Measurements from ENCODE around the gene PCDHA1.
"Not testable (repeated sequence)": the region's sequence is repeated elsewhere in the genome, so short reads cannot be mapped to it uniquely, and the experiment has no call there.

Gene PCDHA1

DNA sequence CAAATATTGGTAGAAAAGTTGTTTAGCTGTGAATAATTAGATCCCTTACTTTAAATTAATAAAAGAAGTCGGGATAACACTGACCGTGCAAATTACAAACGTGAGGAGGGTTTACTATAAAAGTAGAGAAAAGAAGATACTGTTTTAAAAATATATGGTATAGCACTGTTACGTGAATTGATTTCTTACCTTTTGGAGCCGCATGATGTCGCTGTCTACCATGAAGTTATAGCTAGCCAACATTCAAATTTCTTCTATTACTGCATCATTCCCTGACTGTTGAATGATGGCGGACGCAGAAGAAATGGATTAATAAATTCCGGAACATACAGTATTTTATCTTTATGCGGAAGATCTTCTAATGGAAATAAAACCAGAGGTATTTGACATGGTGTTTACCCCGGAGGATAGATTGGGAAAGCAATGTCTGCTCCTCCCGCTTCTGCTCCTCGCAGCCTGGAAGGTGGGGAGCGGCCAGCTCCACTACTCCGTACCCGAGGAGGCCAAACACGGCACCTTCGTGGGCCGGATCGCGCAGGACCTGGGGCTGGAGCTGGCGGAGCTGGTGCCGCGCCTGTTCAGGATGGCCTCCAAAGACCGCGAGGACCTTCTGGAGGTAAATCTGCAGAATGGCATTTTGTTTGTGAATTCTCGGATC lies 41.9 kb downstream of the PCDHA1 start, which contains the start of gene PCDHA6:
Gene PCDHA6, plus strand, starts transcription at position 257 of the 658 bp plus-strand sequence. Its CDS starts 132 bp downstream, at position 389.
- DNase-seq (ENCODE audit: low spot score) (no peak), ATAC-seq (ENCODE audit: low read depth) (no peak)
- H3K27me3 ChIP-seq (ENCODE audit: insufficient read depth, poor library complexity, severe bottlenecking) = peaks cover 72% of the 10 kb centered on the region
- H3K9me3 ChIP-seq (ENCODE audit: severe bottlenecking) = peaks cover 3% of the 10 kb centered on the region
- no peaks in the 10 kb centered on the region for H3K36me3 ChIP-seq (ENCODE audit: low read depth)
- no peak within 1 kb of the TSS for H3K27ac ChIP-seq (ENCODE audit: poor library complexity, severe bottlenecking)
- no peak within 1 kb of the TSS for H3K4me3 ChIP-seq (ENCODE audit: severe bottlenecking)
- no peaks in the 10 kb centered on the region for H3K4me1 ChIP-seq (ENCODE audit: insufficient read depth, poor library complexity, severe bottlenecking)
- TF ChIP-seq, protein P1, sequence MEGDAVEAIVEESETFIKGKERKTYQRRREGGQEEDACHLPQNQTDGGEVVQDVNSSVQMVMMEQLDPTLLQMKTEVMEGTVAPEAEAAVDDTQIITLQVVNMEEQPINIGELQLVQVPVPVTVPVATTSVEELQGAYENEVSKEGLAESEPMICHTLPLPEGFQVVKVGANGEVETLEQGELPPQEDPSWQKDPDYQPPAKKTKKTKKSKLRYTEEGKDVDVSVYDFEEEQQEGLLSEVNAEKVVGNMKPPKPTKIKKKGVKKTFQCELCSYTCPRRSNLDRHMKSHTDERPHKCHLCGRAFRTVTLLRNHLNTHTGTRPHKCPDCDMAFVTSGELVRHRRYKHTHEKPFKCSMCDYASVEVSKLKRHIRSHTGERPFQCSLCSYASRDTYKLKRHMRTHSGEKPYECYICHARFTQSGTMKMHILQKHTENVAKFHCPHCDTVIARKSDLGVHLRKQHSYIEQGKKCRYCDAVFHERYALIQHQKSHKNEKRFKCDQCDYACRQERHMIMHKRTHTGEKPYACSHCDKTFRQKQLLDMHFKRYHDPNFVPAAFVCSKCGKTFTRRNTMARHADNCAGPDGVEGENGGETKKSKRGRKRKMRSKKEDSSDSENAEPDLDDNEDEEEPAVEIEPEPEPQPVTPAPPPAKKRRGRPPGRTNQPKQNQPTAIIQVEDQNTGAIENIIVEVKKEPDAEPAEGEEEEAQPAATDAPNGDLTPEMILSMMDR (IDR thresholded peaks at IDR 0.05; ENCODE audit: poor library complexity, severe bottlenecking) = peak; percentile 38

DNA sequence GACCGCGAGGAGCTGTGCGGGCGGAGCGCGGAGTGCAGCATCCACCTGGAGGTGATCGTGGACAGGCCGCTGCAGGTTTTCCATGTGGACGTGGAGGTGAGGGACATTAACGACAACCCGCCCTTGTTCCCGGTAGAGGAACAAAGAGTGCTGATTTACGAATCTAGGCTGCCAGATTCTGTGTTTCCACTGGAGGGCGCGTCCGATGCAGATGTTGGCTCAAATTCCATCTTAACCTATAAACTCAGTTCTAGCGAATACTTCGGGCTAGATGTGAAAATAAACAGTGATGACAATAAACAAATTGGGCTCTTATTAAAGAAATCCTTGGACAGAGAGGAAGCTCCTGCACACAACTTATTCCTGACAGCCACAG lies 42.4 kb downstream of the PCDHA1 start:
- TF ChIP-seq, protein P1 (IDR thresholded peaks at IDR 0.05; ENCODE audit: poor library complexity, severe bottlenecking) = peak; percentile 6
- Histone ChIP-seq H3K9me3 (ENCODE audit: severe bottlenecking) (peaks cover 3% of the 10 kb centered on the region), H3K4me1 (ENCODE audit: insufficient read depth, poor library complexity, severe bottlenecking) (no peaks in the 10 kb centered on the region), H3K27ac (ENCODE audit: poor library complexity, severe bottlenecking) (no peak overlapping the region), H3K36me3 (ENCODE audit: low read depth) (no peaks in the 10 kb centered on the region), H3K27me3 (ENCODE audit: insufficient read depth, poor library complexity, severe bottlenecking) (peaks cover 77% of the 10 kb centered on the region), H3K4me3 (ENCODE audit: severe bottlenecking) (no peak overlapping the region)
- DNase-seq (ENCODE audit: low spot score) (no peak), ATAC-seq (ENCODE audit: low read depth) (no peak)

DNA sequence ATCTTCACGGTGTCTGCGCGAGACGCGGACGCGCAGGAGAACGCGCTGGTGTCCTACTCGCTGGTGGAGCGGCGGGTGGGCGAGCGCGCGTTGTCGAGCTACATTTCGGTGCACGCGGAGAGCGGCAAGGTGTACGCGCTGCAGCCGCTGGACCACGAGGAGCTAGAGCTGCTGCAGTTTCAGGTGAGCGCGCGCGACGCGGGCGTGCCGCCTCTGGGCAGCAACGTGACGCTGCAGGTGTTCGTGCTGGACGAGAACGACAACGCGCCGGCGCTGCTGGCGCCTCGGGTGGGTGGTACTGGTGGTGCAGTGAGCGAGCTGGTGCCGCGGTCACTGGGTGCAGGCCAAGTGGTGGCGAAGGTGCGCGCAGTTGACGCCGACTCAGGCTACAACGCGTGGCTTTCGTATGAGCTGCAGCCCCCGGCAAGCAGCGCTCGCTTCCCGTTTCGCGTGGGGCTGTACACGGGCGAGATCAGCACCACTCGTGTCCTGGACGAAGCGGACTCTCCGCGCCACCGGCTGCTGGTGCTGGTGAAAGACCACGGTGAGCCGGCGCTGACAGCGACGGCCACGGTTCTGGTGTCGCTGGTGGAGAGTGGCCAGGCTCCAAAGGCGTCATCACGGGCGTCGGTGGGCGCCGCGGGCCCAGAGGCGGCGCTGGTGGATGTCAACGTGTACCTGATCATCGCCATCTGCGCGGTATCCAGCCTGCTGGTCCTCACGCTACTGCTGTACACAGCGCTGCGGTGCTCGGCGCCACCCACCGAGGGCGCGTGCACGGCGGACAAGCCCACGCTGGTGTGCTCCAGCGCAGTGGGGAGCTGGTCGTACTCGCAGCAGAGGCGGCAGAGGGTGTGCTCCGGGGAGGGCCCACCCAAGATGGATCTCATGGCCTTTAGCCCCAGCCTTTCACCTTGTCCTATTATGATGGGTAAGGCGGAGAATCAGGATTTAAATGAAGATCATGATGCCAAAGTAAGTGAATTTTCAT lies 43.9 kb downstream of the PCDHA1 start:
- not testable (repeated sequence) for ATAC-seq (ENCODE audit: low read depth); H3K4me1 ChIP-seq (ENCODE audit: insufficient read depth, poor library complexity, severe bottlenecking); DNase-seq (ENCODE audit: low spot score); H3K4me3 ChIP-seq (ENCODE audit: severe bottlenecking); H3K9me3 ChIP-seq (ENCODE audit: severe bottlenecking); H3K27ac ChIP-seq (ENCODE audit: poor library complexity, severe bottlenecking); H3K36me3 ChIP-seq (ENCODE audit: low read depth)
- peaks cover 88% of the 10 kb centered on the region for H3K27me3 ChIP-seq (ENCODE audit: insufficient read depth, poor library complexity, severe bottlenecking)

DNA sequence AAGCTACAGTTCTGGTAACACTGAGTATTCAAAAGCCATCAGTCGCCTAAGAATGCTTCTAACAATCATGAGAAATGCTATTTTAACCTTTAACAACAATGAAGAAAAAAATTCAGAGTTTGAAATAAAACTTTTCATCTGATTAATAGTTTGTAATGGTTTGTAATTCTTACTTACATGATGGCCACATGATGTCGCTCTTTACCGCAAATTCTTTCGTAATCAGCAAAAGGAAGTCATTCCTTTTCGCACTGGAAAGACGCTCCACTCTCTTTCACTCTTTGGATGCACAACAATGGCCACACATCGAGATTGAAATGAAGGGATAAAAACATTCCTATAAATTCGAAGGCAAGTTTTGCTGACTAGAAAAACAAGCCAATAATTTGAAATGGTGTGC lies 48.1 kb downstream of the PCDHA1 start, which contains the start of gene PCDHA7:
Gene PCDHA7, plus strand, starts transcription at position 277 of the 400 bp plus-strand sequence. Its CDS starts 115 bp downstream, at position 392.
- Histone ChIP-seq H3K36me3 (ENCODE audit: low read depth) (no peaks in the 10 kb centered on the region), H3K4me3 (ENCODE audit: severe bottlenecking) (peak within 1 kb of the TSS; percentile 10), H3K27me3 (ENCODE audit: insufficient read depth, poor library complexity, severe bottlenecking) (peaks cover 89% of the 10 kb centered on the region), H3K4me1 (ENCODE audit: insufficient read depth, poor library complexity, severe bottlenecking) (no peaks in the 10 kb centered on the region), H3K27ac (ENCODE audit: poor library complexity, severe bottlenecking) (no peak within 1 kb of the TSS), H3K9me3 (ENCODE audit: severe bottlenecking) (no peaks in the 10 kb centered on the region)
- no peak for DNase-seq (ENCODE audit: low spot score)
- TF ChIP-seq, protein P1 (IDR thresholded peaks at IDR 0.05; ENCODE audit: poor library complexity, severe bottlenecking) = peak; percentile 59
- ATAC-seq (ENCODE audit: low read depth) = no peak

DNA sequence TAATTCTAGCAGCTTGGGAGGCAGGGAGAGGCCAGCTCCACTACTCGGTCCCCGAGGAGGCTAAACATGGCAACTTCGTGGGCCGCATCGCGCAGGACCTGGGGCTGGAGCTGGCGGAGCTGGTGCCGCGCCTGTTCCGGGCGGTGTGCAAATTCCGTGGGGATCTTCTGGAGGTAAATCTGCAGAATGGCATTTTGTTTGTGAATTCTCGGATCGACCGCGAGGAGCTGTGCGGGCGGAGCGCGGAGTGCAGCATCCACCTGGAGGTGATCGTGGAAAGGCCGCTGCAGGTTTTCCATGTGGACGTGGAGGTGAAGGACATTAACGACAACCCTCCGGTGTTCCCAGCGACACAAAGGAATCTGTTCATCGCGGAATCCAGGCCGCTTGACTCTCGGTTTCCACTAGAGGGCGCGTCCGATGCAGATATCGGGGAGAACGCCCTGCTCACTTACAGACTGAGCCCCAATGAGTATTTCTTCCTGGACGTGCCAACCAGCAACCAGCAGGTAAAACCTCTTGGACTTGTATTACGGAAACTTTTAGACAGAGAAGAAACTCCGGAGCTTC lies 48.6 kb downstream of the PCDHA1 start:
- ATAC-seq (ENCODE audit: low read depth); H3K27ac ChIP-seq (ENCODE audit: poor library complexity, severe bottlenecking); H3K9me3 ChIP-seq (ENCODE audit: severe bottlenecking); H3K4me1 ChIP-seq (ENCODE audit: insufficient read depth, poor library complexity, severe bottlenecking); H3K36me3 ChIP-seq (ENCODE audit: low read depth); DNase-seq (ENCODE audit: low spot score): not testable (repeated sequence)
- TF ChIP-seq, protein P1 (IDR thresholded peaks at IDR 0.05; ENCODE audit: poor library complexity, severe bottlenecking) = peak; percentile 32
- Histone ChIP-seq H3K27me3 (ENCODE audit: insufficient read depth, poor library complexity, severe bottlenecking) (peaks cover 88% of the 10 kb centered on the region), H3K4me3 (ENCODE audit: severe bottlenecking) (peak overlapping the region; percentile 10)
